Measurements from ENCODE around the gene ATPAF1.

DNA sequence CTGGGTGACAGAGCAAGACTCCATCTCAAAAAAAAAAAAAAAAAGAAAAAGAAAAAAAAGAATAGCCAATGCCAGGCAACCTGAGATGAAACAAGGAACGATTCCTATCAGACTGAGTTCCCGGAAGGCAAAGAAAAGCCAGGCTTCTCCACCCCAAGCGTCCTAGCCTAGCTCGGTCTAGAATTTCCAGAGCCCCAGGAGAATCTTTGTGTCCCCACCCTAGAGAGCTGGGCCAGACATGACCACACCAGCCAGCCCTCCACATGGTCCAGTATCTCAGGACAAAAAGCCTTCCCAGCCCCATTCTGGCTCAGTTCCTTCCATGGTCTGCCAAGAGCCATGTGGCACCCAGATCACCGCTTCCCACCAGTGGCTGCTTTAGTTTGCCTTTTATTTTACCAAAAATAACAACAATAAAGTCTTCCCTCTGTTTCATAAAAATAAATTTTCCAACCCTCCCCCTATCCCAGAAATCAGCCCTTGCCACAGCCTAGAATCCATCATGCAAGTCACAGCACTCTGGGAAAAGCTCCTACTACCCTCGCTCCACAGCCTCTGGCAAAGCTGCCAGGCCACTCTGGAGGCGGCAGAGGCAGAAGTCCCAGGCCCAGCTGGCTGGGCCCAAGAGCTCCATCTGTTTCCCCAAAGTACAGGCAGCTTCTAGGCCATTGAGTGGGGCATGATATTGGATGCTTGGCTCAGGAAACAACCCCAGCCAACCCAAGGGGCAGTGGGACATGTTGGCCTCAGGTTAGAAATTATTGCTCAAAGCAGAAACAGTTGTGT is 60.6 kb downstream of the ATPAF1 start:
- no peak for TF ChIP-seq CTCF (IDR thresholded peaks at IDR 0.05; ENCODE audit: low read depth, low read length)
- TF ChIP-seq EZH2phosphoT487 (IDR thresholded peaks at IDR 0.05; ENCODE audit: low read depth) = no peak
